AG04449 (cell line): ENCODE measurements around the gene PRTN3.
A peak's percentile ranks its signal among the peaks of the same experiment; 100 is the strongest.
"Not testable (repeated sequence)": the region's sequence is repeated elsewhere in the genome, so short reads cannot be mapped to it uniquely, and the experiment has no call there.

Source experiments
- CTCF ChIA-PET: fragments of 350-600 bp; formaldehyde crosslinking; extraction: SDS; loops from one replicate; lab custom pipeline; 2021; ENCODE audit warnings: antibody characterized with exemption; lab: Yijun Ruan, JAX
- POLR2A ChIA-PET: fragments of 400-600, 350-600 bp; formaldehyde crosslinking; extraction: SDS; loops from one replicate; lab custom pipeline; 2020; ENCODE audit warnings: antibody characterized with exemption, inconsistent platforms; lab: Yijun Ruan, JAX
- DNase-seq: peaks from one replicate; pipeline ENCODE4 v3.0.0-alpha.2; 2010; ENCODE audit warnings: low read depth, low spot score
- H3K4me3 ChIP-seq: 2 replicates; pipeline ENCODE4 v1.5.1; 2011; ENCODE audit warnings: low read depth, mild to moderate bottlenecking, control low read depth, low read length
- TF ChIP-seq, protein P1 (sequence below): IDR thresholded peaks from one replicate; pipeline ENCODE4 v1.5.1; 2011; ENCODE audit warnings: mild to moderate bottlenecking, moderate library complexity, low read length, control low read depth, inconsistent platforms; ENCODE audit not compliant: insufficient read depth; ENCODE audit errors: missing control alignments

The PRTN3 gene

DNA sequence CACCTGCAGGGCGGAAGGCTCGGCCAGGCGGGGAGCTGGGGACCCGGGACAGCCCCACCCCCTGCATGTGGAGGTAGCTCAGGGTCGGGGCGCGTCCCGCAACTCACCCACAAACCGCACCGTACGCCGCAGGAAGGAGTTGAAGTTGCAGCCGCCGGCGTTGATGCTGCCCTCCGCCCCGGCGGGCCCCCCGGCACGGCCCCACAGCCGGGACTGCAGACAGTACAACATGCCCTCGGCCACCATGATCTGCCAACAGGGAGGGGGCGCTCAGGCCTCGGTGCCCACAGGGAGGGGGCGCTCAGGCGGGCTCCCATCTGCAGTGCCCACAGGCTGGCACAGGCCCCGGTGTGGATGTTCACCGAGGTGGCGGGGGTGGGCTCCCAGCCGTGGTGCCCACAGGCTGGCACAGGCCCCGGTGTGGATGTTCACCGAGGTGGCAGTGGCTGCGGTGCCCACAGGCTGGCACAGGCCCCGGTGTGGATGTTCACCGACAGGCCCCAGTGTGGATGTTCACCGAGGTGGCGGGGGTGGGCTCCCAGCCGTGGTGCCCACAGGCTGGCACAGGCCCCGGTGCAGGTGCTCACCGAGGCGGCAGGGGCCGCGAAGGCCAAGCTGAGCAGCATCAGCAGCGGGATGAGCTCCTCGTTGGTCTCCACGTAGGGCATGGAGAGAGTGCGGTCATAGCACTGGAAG is 25.6 kb upstream of the PRTN3 start:
- DNase-seq, result no peak
- CTCF ChIA-PET, result interaction anchor here (1.0 kb wide), 1 partner anchor 41 kb away, joined by 4 read pairs; no protein-coding TSS in a partner anchor
- TF ChIP-seq, protein P1, sequence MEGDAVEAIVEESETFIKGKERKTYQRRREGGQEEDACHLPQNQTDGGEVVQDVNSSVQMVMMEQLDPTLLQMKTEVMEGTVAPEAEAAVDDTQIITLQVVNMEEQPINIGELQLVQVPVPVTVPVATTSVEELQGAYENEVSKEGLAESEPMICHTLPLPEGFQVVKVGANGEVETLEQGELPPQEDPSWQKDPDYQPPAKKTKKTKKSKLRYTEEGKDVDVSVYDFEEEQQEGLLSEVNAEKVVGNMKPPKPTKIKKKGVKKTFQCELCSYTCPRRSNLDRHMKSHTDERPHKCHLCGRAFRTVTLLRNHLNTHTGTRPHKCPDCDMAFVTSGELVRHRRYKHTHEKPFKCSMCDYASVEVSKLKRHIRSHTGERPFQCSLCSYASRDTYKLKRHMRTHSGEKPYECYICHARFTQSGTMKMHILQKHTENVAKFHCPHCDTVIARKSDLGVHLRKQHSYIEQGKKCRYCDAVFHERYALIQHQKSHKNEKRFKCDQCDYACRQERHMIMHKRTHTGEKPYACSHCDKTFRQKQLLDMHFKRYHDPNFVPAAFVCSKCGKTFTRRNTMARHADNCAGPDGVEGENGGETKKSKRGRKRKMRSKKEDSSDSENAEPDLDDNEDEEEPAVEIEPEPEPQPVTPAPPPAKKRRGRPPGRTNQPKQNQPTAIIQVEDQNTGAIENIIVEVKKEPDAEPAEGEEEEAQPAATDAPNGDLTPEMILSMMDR, result no peak
- H3K4me3 ChIP-seq, result no peak overlapping the region
- POLR2A ChIA-PET, result no interaction called here

GRCh38 chr19:815775-816499 is 24.9 kb upstream of the PRTN3 start:
- TF ChIP-seq, protein P1, result no peak
- ChIA-PET CTCF (no interaction called here), POLR2A (no interaction called here)
- H3K4me3 ChIP-seq, result no peak overlapping the region
- DNase-seq, result no peak

DNA sequence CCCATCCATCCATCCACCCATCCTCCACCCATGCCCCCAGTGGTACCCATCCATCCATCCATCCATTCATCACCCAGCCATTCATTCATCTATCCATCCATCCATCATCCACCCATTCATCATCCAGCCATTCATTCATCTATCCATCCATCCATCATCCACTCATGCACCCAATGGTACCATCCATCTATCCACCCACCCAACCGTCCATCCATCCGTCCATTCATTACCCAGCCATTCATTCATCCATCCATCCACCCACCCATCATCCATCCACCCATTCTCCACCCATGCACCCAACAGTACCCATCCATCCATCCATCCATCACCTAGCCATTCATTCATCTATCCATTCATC is 24.3 kb upstream of the PRTN3 start:
- CTCF ChIA-PET, result no interaction called here
- DNase-seq, result no peak
- H3K4me3 ChIP-seq, result no peak overlapping the region
- TF ChIP-seq, protein P1, result no peak
- POLR2A ChIA-PET, result no interaction called here

- CTCF ChIA-PET, H3K4me3 ChIP-seq, DNase-seq: not testable (repeated sequence)
- POLR2A ChIA-PET, result interaction anchor here (1.2 kb wide), 1 partner anchor 23 kb away, joined by 4 read pairs; no protein-coding TSS in a partner anchor
Measured at GRCh38 chr19:820212-820611, 20.6 kb upstream of the PRTN3 start.

DNA sequence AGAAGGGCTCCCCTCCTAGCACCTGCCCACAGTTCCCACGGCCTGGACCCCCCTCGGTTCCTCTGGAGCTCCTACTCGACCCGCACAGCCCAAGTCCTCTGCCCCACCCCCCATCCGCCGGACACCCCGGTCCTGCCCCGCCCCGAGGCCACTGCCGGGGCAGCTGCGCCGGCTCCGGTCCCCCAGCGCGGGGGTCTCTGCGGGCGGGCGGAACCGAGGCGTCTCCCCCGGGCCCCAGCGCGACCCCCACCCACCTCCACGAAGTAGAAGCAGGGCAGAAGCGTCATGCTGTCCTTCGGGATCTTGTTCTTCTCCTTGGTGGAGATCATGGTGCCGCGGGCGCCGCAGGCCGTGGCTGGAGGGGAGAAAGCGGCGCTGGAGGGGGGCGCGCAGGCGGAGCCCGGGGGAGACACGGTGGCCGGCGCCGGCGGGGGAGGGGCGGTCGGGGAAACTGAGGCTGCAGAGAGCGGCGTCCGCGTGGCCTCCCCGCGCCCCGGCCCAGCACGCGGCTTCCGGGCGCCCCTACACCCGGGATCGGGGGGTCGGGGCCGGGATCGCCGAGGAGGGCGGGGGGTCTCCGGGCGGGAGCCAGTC is 19.5 kb upstream of the PRTN3 start:
- H3K4me3 ChIP-seq, result peak overlapping the region; percentile 38
- DNase-seq, result no peak
- POLR2A ChIA-PET, result interaction anchor here (1.2 kb wide), 1 partner anchor 24 kb away, joined by 4 read pairs; no protein-coding TSS in a partner anchor
- TF ChIP-seq, protein P1, result no peak
- CTCF ChIA-PET, result no interaction called here

- TF ChIP-seq, protein P1, result no peak
- CTCF ChIA-PET, result no interaction called here
- POLR2A ChIA-PET, result no interaction called here
- H3K4me3 ChIP-seq, result peak within 1 kb of the TSS; percentile 38
- no peak for DNase-seq
Measured at GRCh38 chr19:821825-822503, 18.8 kb upstream of the PRTN3 start, which contains the start of gene PLPPR3. Gene PLPPR3, minus strand, starts transcription at chr19:821955. Its CDS starts 396 bp downstream, at chr19:821559.
